Effector memory CD4-positive, alpha-beta T cell (primary cell): ENCODE measurements around the gene MUSK.

Experiments
- DNase-seq, 3 donors: peaks; one replicate each; pipeline ENCODE4 v3.0.0-alpha.2; 2020
- H3K27ac ChIP-seq: 2 replicates; pipeline ENCODE4 v1.7.0; 2013; ENCODE audit warnings: mild to moderate bottlenecking, low read length, moderate library complexity; ENCODE audit not compliant: insufficient read depth, poor library complexity, severe bottlenecking
- H3K27me3 ChIP-seq: replicated peaks from 2 replicates; pipeline ENCODE4 v1.7.0; 2013; ENCODE audit warnings: mild to moderate bottlenecking, low read length; ENCODE audit not compliant: insufficient read depth, control insufficient read depth, poor library complexity, severe bottlenecking
- H3K36me3 ChIP-seq: 2 replicates; pipeline ENCODE4 v1.7.0; 2013; ENCODE audit warnings: mild to moderate bottlenecking, low read length, moderate library complexity; ENCODE audit not compliant: control insufficient read depth, insufficient read depth
- H3K4me1 ChIP-seq: 2 replicates; pipeline ENCODE4 v1.7.0; 2013; ENCODE audit warnings: low read length, mild to moderate bottlenecking; ENCODE audit not compliant: control insufficient read depth, insufficient read depth, poor library complexity, severe bottlenecking
- H3K4me3 ChIP-seq: 2 replicates; pipeline ENCODE4 v1.7.0; 2013; ENCODE audit warnings: low read length, low read depth, mild to moderate bottlenecking; ENCODE audit not compliant: insufficient read depth, poor library complexity, severe bottlenecking
- H3K9me3 ChIP-seq: 2 replicates; pipeline ENCODE4 v1.7.0; 2013; ENCODE audit warnings: mild to moderate bottlenecking, low read length, moderate library complexity; ENCODE audit not compliant: control insufficient read depth

The MUSK gene

DNA sequence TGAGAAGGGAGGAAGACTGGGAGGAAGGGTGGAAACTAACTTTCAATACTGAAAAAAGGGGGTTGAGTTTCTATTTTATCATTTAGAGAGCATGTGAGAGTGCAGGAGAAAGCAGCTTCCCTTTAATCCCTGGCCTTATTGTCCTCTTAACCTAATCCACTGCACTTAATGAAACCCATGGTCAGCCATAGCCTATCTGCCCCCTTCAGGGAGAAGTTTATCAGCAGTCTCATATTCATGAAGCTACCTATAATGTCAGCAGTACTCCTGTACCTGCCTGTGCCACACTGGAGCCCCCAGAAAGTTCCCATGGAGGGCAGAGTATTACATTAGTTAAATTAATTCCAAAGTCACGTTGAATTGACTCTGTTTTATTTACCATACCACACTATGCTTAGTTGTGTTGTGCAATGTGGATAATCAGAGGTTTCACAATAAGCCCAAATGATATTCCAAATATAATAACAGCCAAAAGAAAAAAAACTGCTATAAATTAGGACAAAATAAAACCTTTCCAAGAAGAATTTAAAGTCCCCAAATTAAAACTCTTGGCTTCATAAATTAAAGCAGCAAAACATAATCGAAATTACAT is 62.9 kb downstream of the MUSK start:
- H3K27ac ChIP-seq: no peak overlapping the region
- H3K36me3 ChIP-seq: no peaks in the 10 kb centered on the region
- H3K4me1 ChIP-seq: no peaks in the 10 kb centered on the region
- DNase-seq: no peak
- no peaks in the 10 kb centered on the region for H3K9me3 ChIP-seq
- no peaks in the 10 kb centered on the region for H3K27me3 ChIP-seq
- no peak overlapping the region for H3K4me3 ChIP-seq

DNA sequence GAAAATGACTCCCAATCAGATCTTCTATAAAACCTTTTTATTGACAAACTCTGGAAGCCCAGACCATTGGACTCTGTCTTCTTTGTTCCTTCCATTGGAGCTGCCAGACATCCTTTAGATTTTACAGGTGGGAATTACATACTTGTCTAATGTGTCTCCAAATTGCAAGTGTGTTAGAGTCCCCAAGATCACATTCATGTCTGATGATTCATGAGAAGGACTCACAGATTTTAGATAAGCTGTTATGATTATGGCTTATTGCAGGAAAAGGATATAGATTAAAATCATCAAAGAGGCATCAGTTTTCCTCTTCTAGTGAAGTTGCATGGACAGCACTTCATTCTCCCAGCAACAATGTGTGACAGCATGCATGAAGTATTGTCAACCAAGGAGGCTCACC is 70.4 kb downstream of the MUSK start:
- DNase-seq: no peak
- H3K4me3 ChIP-seq: no peak overlapping the region
- H3K27ac ChIP-seq: no peak overlapping the region
- no peaks in the 10 kb centered on the region for H3K27me3 ChIP-seq
- no peaks in the 10 kb centered on the region for H3K4me1 ChIP-seq
- H3K9me3 ChIP-seq: no peaks in the 10 kb centered on the region
- no peaks in the 10 kb centered on the region for H3K36me3 ChIP-seq

GRCh38 chr9:110742741-110743371 is 74.3 kb downstream of the MUSK start:
- no peaks in the 10 kb centered on the region for H3K9me3 ChIP-seq
- no peaks in the 10 kb centered on the region for H3K36me3 ChIP-seq
- no peaks in the 10 kb centered on the region for H3K4me1 ChIP-seq
- DNase-seq: no peak
- no peak overlapping the region for H3K4me3 ChIP-seq
- H3K27me3 ChIP-seq: no peaks in the 10 kb centered on the region
- no peak overlapping the region for H3K27ac ChIP-seq

DNA sequence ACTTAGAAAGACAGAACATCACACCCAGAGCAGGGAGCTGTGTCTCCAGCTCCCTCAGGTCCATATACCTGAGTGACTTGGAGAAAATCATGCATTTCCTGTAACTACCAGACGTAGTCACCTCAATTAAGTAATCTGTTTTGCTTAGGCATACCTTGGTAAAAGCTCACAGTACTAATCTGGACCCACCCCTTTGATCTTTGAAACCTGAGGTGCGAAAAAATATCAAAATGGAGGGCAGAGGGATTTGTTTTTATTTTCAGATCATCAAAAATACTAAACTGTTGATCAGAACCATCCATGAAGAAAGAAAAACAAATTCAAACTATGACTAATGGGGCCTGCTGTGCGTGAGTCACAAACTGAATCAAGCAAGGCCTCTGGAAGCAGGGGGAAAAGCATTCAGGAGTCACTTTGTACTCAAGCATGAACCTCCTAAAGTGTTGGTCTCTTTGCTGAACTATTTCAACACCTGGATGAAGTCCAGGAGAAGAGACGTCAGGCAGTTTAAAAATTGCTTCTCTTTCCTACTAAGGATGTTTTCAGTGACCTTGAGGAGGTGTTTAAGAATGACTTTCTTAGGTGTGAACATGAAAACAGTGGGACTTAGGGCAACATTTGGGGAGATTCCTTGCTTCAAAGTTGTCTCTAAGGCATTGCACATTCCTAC is 76.3 kb downstream of the MUSK start:
- Histone ChIP-seq H3K9me3 (no peaks in the 10 kb centered on the region), H3K4me1 (no peaks in the 10 kb centered on the region), H3K4me3 (no peak overlapping the region), H3K27ac (no peak overlapping the region), H3K27me3 (no peaks in the 10 kb centered on the region), H3K36me3 (no peaks in the 10 kb centered on the region)
- no peak for DNase-seq

DNA sequence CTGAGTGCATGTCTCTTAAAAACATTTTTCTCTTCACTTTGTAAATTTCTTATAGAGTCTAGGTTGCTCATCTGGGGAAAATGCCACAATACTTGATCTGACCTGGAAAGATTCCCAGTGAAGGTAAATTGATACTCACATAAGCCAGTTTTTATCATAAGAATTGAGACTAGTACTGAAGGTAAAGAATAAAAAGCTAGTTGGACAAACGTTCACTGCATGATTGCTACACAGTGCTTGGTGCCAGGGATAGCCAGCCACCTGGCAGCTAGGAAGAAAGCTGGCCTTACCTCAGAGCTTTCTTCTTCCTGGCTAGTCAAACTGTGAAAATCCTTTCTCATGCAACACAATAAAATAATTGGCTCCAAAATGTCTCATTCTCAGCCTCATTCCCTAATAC is 77.1 kb downstream of the MUSK start:
- H3K27me3 ChIP-seq: no peaks in the 10 kb centered on the region
- no peaks in the 10 kb centered on the region for H3K36me3 ChIP-seq
- DNase-seq: no peak
- no peak overlapping the region for H3K4me3 ChIP-seq
- no peaks in the 10 kb centered on the region for H3K4me1 ChIP-seq
- no peaks in the 10 kb centered on the region for H3K9me3 ChIP-seq
- no peak overlapping the region for H3K27ac ChIP-seq

DNA sequence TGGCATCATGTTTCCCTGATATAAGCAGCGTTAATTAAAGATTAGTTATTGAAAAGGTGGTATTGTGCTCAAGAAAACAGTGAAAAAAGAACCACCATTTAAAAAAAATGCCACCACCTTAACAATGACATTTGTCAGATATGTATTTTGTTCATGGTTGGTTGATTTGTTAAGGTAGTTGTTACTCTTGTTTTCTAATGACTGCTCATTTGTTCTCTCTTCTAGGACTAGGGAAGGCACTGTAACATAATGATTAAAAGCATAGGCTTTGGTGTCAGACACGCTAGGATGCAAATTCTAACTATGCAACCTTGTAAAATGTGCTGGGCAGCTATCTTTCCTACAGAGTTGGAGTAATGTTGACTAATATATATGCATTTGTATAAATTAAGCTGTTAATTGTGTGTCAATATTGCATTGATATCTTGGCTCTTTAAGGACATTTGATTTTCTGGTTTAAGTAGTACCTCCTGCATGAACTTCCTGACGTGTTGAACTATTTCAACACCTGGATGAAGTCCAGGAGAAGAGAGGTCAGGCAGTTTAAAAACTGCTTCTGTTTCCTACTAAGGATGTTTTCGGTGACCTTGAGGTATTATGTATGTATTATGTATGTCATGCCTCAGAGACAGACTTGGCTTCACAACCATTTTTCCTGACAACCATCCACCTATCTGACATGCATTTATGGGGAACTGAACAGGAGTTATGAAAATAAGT is 77.8 kb downstream of the MUSK start:
- DNase-seq: no peak
- H3K27me3 ChIP-seq: no peaks in the 10 kb centered on the region
- no peaks in the 10 kb centered on the region for H3K9me3 ChIP-seq
- no peak overlapping the region for H3K27ac ChIP-seq
- no peak overlapping the region for H3K4me3 ChIP-seq
- no peaks in the 10 kb centered on the region for H3K4me1 ChIP-seq
- no peaks in the 10 kb centered on the region for H3K36me3 ChIP-seq

- H3K9me3 ChIP-seq: no peaks in the 10 kb centered on the region
- H3K4me3 ChIP-seq: no peak overlapping the region
- H3K27ac ChIP-seq: no peak overlapping the region
- DNase-seq: no peak
- no peaks in the 10 kb centered on the region for H3K4me1 ChIP-seq
- H3K36me3 ChIP-seq: no peaks in the 10 kb centered on the region
- no peaks in the 10 kb centered on the region for H3K27me3 ChIP-seq
These were observed 79.8 kb downstream of the MUSK start for GRCh38 chr9:110748251-110748893.

- Histone ChIP-seq H3K4me1 (no peaks in the 10 kb centered on the region), H3K9me3 (no peaks in the 10 kb centered on the region), H3K4me3 (no peak overlapping the region), H3K27me3 (no peaks in the 10 kb centered on the region), H3K36me3 (no peaks in the 10 kb centered on the region), H3K27ac (no peak overlapping the region)
- no peak for DNase-seq
These were observed 81.7 kb downstream of the MUSK start for GRCh38 chr9:110750272-110750671.

- Histone ChIP-seq H3K4me1 (no peaks in the 10 kb centered on the region), H3K27ac (no peak overlapping the region), H3K4me3 (no peak overlapping the region), H3K9me3 (no peaks in the 10 kb centered on the region), H3K27me3 (no peaks in the 10 kb centered on the region), H3K36me3 (no peaks in the 10 kb centered on the region)
- DNase-seq: no peak
These were observed 83.4 kb downstream of the MUSK start for GRCh38 chr9:110751971-110752370.
